ENCODE results near the gene MPL. TPM values are rescaled to one million over a fixed set of nuclear protein-coding genes. Genes with fewer than 3 reads are reported as not detected.

The MPL gene
- total RNA-seq, 2 donors from 2014 or later: 0.64 to 1.2 TPM

- no peaks in the 10 kb centered on the region for H3K36me3 Mint-ChIP-seq (ENCODE audit: low read depth)
- Histone ChIP-seq H3K27ac (ENCODE audit: low read depth, low read length) (peak overlapping the region; percentile 92), H3K9ac (ENCODE audit: extremely low read depth, low read length, poor library complexity, severe bottlenecking) (peak overlapping the region; percentile 93), H3K27me3 (ENCODE audit: control insufficient read depth, insufficient read depth, low read length, poor library complexity, severe bottlenecking) (peaks cover 6% of the 10 kb centered on the region), H3K4me3 (ENCODE audit: low read length) (peak overlapping the region; percentile 79), H3K4me1 (ENCODE audit: control insufficient read depth, insufficient read depth, low read length) (peaks cover 12% of the 10 kb centered on the region), H3K9me3 (ENCODE audit: control insufficient read depth, low read length) (no peaks in the 10 kb centered on the region), H3K36me3 (ENCODE audit: control insufficient read depth, insufficient read depth, low read length) (no peaks in the 10 kb centered on the region)
- no peaks in the 10 kb centered on the region for H3K9me3 Mint-ChIP-seq
- peak overlapping the region; percentile 100 for H3K27ac Mint-ChIP-seq
- H3K4me3 Mint-ChIP-seq: peak overlapping the region; percentile 77
- 33 to 40% methylated on average over 9 to 11 of the region's 11 CpGs for WGBS, 2 experiments (ENCODE audit: insufficient coverage in 1 of 2, insufficient read length in 1 of 2)
- no peaks in the 10 kb centered on the region for H3K27me3 Mint-ChIP-seq (ENCODE audit: insufficient read depth)
- no peak for DNase-seq
- H3K4me1 Mint-ChIP-seq: peaks cover 34% of the 10 kb centered on the region
- TF ChIP-seq CTCF (conservative IDR thresholded peaks at IDR 0.05): no peak
These were observed 12.1 kb downstream of the MPL start for GRCh38 chr1:43349594-43350306.

GRCh38 chr1:43350976-43351375, 13.4 kb downstream of the MPL start:
- no CpG with 5 or more reads among the region's 1 CpG for WGBS, 2 experiments (ENCODE audit: insufficient coverage in 1 of 2, insufficient read length in 1 of 2)
- no peaks in the 10 kb centered on the region for H3K36me3 ChIP-seq (ENCODE audit: control insufficient read depth, insufficient read depth, low read length)
- Mint-ChIP-seq H3K4me1 (peaks cover 25% of the 10 kb centered on the region), H3K9me3 (no peaks in the 10 kb centered on the region), H3K27ac (no peak overlapping the region), H3K4me3 (no peak overlapping the region), H3K36me3 (ENCODE audit: low read depth) (peaks cover 2% of the 10 kb centered on the region), H3K27me3 (ENCODE audit: insufficient read depth) (no peaks in the 10 kb centered on the region)
- H3K4me1 ChIP-seq (ENCODE audit: control insufficient read depth, insufficient read depth, low read length): peaks cover 10% of the 10 kb centered on the region
- no peak overlapping the region for H3K4me3 ChIP-seq (ENCODE audit: low read length)
- H3K27me3 ChIP-seq (ENCODE audit: control insufficient read depth, insufficient read depth, low read length, poor library complexity, severe bottlenecking): peaks cover 6% of the 10 kb centered on the region
- TF ChIP-seq CTCF (conservative IDR thresholded peaks at IDR 0.05): no peak
- no peaks in the 10 kb centered on the region for H3K9me3 ChIP-seq (ENCODE audit: control insufficient read depth, low read length)
- H3K9ac ChIP-seq (ENCODE audit: extremely low read depth, low read length, poor library complexity, severe bottlenecking): no peak overlapping the region
- DNase-seq: no peak
- H3K27ac ChIP-seq (ENCODE audit: low read depth, low read length): no peak overlapping the region

- Histone ChIP-seq H3K9ac (ENCODE audit: extremely low read depth, low read length, poor library complexity, severe bottlenecking) (no peak overlapping the region), H3K27me3 (ENCODE audit: control insufficient read depth, insufficient read depth, low read length, poor library complexity, severe bottlenecking) (peaks cover 6% of the 10 kb centered on the region), H3K27ac (ENCODE audit: low read depth, low read length) (no peak overlapping the region), H3K4me3 (ENCODE audit: low read length) (no peak overlapping the region), H3K36me3 (ENCODE audit: control insufficient read depth, insufficient read depth, low read length) (no peaks in the 10 kb centered on the region), H3K9me3 (ENCODE audit: control insufficient read depth, low read length) (no peaks in the 10 kb centered on the region), H3K4me1 (ENCODE audit: control insufficient read depth, insufficient read depth, low read length) (peaks cover 3% of the 10 kb centered on the region)
- H3K4me3 Mint-ChIP-seq: no peak overlapping the region
- H3K9me3 Mint-ChIP-seq: no peaks in the 10 kb centered on the region
- peaks cover 18% of the 10 kb centered on the region for H3K4me1 Mint-ChIP-seq
- 91 to 94% methylated on average over 5 to 10 of the region's 10 CpGs for WGBS, 2 experiments (ENCODE audit: insufficient coverage in 1 of 2, insufficient read length in 1 of 2)
- DNase-seq: no peak
- H3K27ac Mint-ChIP-seq: no peak overlapping the region
- no peak for TF ChIP-seq CTCF (conservative IDR thresholded peaks at IDR 0.05)
- no peaks in the 10 kb centered on the region for H3K27me3 Mint-ChIP-seq (ENCODE audit: insufficient read depth)
- peaks cover 4% of the 10 kb centered on the region for H3K36me3 Mint-ChIP-seq (ENCODE audit: low read depth)
These were observed 14.1 kb downstream of the MPL start for GRCh38 chr1:43351421-43352350.
